HG02840 (cell line): ENCODE measurements around the gene MMP11.

Source experiments
- ATAC-seq: cut with Tn5 transposase; IDR thresholded peaks from one replicate; pipeline ENCODE4 v1.9.1; 2021; ENCODE audit warnings: mild to moderate bottlenecking, moderate library complexity, moderate number of reproducible peaks; ENCODE audit not compliant: unreplicated experiment, low FRiP score

MMP11 gene

GRCh38 chr22:23826510-23827350 lies 54.1 kb downstream of the MMP11 start:
- ATAC-seq: no peak

GRCh38 chr22:23827351-23827995 lies 54.8 kb downstream of the MMP11 start:
- ATAC-seq: no peak

- no peak for ATAC-seq
Measured at GRCh38 chr22:23828800-23829680, 56.4 kb downstream of the MMP11 start.

GRCh38 chr22:23829845-23830372 lies 57.3 kb downstream of the MMP11 start:
- ATAC-seq: no peak

GRCh38 chr22:23831261-23831660 lies 58.6 kb downstream of the MMP11 start:
- ATAC-seq: no peak

- ATAC-seq: no peak
Measured at GRCh38 chr22:23831781-23832180, 59.1 kb downstream of the MMP11 start.

GRCh38 chr22:23832226-23833016 lies 59.8 kb downstream of the MMP11 start:
- no peak for ATAC-seq

GRCh38 chr22:23833017-23833751 lies 60.5 kb downstream of the MMP11 start:
- no peak for ATAC-seq
